ENCODE results near the gene SVEP1. TPM values are rescaled to one million over a fixed set of nuclear protein-coding genes. Genes with fewer than 3 reads are reported as not detected.

The SVEP1 gene
- total RNA-seq, 2 donors from 2014 or later = 0.44 to 0.46 TPM

DNA sequence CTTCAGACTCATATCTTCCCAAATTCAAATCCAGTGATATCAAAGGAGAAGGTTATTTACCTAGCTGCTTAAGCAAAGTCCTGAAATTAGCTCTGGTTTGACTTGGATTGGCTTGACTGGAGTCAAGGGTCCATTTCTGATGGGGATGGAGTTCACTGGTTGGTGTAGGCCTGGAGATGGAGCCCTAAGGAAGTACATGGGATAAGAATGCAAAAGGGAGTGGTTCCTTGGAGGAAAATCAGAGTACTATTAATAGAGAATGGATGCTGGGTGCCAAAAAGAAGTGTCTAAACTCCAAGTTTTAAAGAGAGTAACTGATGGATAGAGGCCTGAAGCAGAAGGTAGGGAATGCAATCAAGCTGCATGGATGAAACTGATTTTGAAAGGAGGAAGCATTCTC, 255.7 kb downstream of the SVEP1 start:
- H3K27me3 ChIP-seq (ENCODE audit: control insufficient read depth, insufficient read depth, low read length, poor library complexity, severe bottlenecking) = no peaks in the 10 kb centered on the region
- no peak for TF ChIP-seq CTCF (conservative IDR thresholded peaks at IDR 0.05)
- no peak overlapping the region for H3K4me3 Mint-ChIP-seq
- no peaks in the 10 kb centered on the region for H3K9me3 Mint-ChIP-seq
- no peaks in the 10 kb centered on the region for H3K36me3 ChIP-seq (ENCODE audit: control insufficient read depth, insufficient read depth, low read length)
- H3K27ac Mint-ChIP-seq = no peak overlapping the region
- no peaks in the 10 kb centered on the region for H3K27me3 Mint-ChIP-seq (ENCODE audit: insufficient read depth)
- no peak overlapping the region for H3K9ac ChIP-seq (ENCODE audit: extremely low read depth, low read length, poor library complexity, severe bottlenecking)
- no peaks in the 10 kb centered on the region for H3K4me1 Mint-ChIP-seq
- no peaks in the 10 kb centered on the region for H3K9me3 ChIP-seq (ENCODE audit: control insufficient read depth, low read length)
- H3K27ac ChIP-seq (ENCODE audit: low read depth, low read length) = no peak overlapping the region
- no peaks in the 10 kb centered on the region for H3K36me3 Mint-ChIP-seq (ENCODE audit: low read depth)
- no peak overlapping the region for H3K4me3 ChIP-seq (ENCODE audit: low read length)
- H3K4me1 ChIP-seq (ENCODE audit: control insufficient read depth, insufficient read depth, low read length) = no peaks in the 10 kb centered on the region
- DNase-seq = no peak

GRCh38 chr9:110320651-110321445, 258.7 kb downstream of the SVEP1 start:
- no peaks in the 10 kb centered on the region for H3K27me3 Mint-ChIP-seq (ENCODE audit: insufficient read depth)
- H3K27me3 ChIP-seq (ENCODE audit: control insufficient read depth, insufficient read depth, low read length, poor library complexity, severe bottlenecking) = no peaks in the 10 kb centered on the region
- no peaks in the 10 kb centered on the region for H3K4me1 ChIP-seq (ENCODE audit: control insufficient read depth, insufficient read depth, low read length)
- peaks cover 4% of the 10 kb centered on the region for H3K4me1 Mint-ChIP-seq
- no peak overlapping the region for H3K4me3 ChIP-seq (ENCODE audit: low read length)
- 60 to 90% methylated on average over 1 to 3 of the region's 3 CpGs for WGBS, 2 experiments (ENCODE audit: insufficient coverage in 1 of 2, insufficient read length in 1 of 2)
- H3K36me3 ChIP-seq (ENCODE audit: control insufficient read depth, insufficient read depth, low read length) = no peaks in the 10 kb centered on the region
- no peak overlapping the region for H3K27ac Mint-ChIP-seq
- no peaks in the 10 kb centered on the region for H3K9me3 ChIP-seq (ENCODE audit: control insufficient read depth, low read length)
- H3K4me3 Mint-ChIP-seq = no peak overlapping the region
- no peak for TF ChIP-seq CTCF (conservative IDR thresholded peaks at IDR 0.05)
- no peak overlapping the region for H3K27ac ChIP-seq (ENCODE audit: low read depth, low read length)
- no peak overlapping the region for H3K9ac ChIP-seq (ENCODE audit: extremely low read depth, low read length, poor library complexity, severe bottlenecking)
- no peaks in the 10 kb centered on the region for H3K9me3 Mint-ChIP-seq
- H3K36me3 Mint-ChIP-seq (ENCODE audit: low read depth) = no peaks in the 10 kb centered on the region
- DNase-seq = no peak

DNA sequence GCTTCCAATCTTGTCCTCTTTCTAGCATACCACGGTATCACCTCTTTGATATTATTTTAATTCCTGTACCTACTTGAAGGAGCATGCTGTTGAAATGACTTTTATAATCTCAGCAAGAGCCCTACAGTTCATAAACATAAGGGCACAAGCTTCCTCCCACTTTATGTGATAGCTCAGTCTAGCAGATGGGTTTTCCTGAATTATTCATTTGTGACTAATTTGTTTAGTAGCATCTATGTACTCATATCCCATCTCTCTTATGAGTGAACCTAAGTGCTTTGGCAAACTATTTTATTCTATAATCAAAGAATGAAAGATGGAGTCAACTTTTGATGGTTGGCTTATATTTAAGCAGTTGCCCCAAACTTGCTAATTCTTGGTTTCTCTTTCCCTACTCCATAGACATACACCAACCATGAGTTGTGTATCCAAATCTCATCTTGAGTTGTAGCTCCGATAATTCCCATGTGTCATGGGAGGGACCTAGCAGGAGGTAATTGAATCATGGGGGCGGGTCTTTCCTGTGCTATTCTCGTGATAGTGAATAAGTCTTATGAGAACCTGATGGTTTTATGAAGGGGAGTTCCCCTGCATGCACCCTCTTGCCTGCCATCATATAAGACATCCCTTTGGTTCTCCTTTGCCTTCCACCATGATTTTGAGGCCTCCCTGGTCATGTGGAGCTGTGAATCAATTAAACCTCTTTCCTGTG, 259.6 kb downstream of the SVEP1 start:
- H3K4me3 ChIP-seq (ENCODE audit: low read length) = no peak overlapping the region
- Mint-ChIP-seq H3K9me3 (no peaks in the 10 kb centered on the region), H3K4me3 (no peak overlapping the region), H3K36me3 (ENCODE audit: low read depth) (no peaks in the 10 kb centered on the region), H3K4me1 (peaks cover 4% of the 10 kb centered on the region), H3K27me3 (ENCODE audit: insufficient read depth) (no peaks in the 10 kb centered on the region), H3K27ac (no peak overlapping the region)
- H3K4me1 ChIP-seq (ENCODE audit: control insufficient read depth, insufficient read depth, low read length) = no peaks in the 10 kb centered on the region
- 94 to 100% methylated on average over 1 to 4 of the region's 4 CpGs for WGBS, 2 experiments (ENCODE audit: insufficient coverage in 1 of 2, insufficient read length in 1 of 2)
- no peaks in the 10 kb centered on the region for H3K27me3 ChIP-seq (ENCODE audit: control insufficient read depth, insufficient read depth, low read length, poor library complexity, severe bottlenecking)
- H3K9ac ChIP-seq (ENCODE audit: extremely low read depth, low read length, poor library complexity, severe bottlenecking) = no peak overlapping the region
- H3K27ac ChIP-seq (ENCODE audit: low read depth, low read length) = no peak overlapping the region
- H3K36me3 ChIP-seq (ENCODE audit: control insufficient read depth, insufficient read depth, low read length) = no peaks in the 10 kb centered on the region
- no peak for DNase-seq
- H3K9me3 ChIP-seq (ENCODE audit: control insufficient read depth, low read length) = no peaks in the 10 kb centered on the region
- no peak for TF ChIP-seq CTCF (conservative IDR thresholded peaks at IDR 0.05)
